Tongue (tissue), 2 donors: Measurements from ENCODE around the gene EPHB1. TPM values are rescaled to one million over a fixed set of nuclear protein-coding genes. Genes with fewer than 3 reads are reported as not detected.
"Not testable (repeated sequence)": the region's sequence is repeated elsewhere in the genome, so short reads cannot be mapped to it uniquely, and the experiment has no call there.

Experiments used
- DNase-seq: peaks from one replicate; pipeline ENCODE4 v3.0.0-alpha.2; 2015
- total RNA-seq: library from RNA; depleted of rRNA; stranded (reverse); fragments of >200 nt; gene quantifications from one replicate; pipeline ENCODE4 v1.2.3, GENCODE V29; 2014

The EPHB1 gene
- total RNA-seq, 1 donor from 2014 or later = 13.3 TPM

- DNase-seq = not testable (repeated sequence)
Observed at GRCh38 chr3:135005616-135006015, 210.6 kb downstream of the EPHB1 start.

- DNase-seq = no peak
Observed at GRCh38 chr3:135007607-135008006, 212.5 kb downstream of the EPHB1 start.

GRCh38 chr3:135008326-135008725, 213.3 kb downstream of the EPHB1 start:
- no peak for DNase-seq

- DNase-seq = no peak
Observed at GRCh38 chr3:135009014-135009413, 214.0 kb downstream of the EPHB1 start.

- no peak for DNase-seq
Observed at GRCh38 chr3:135012101-135012500, 217.0 kb downstream of the EPHB1 start.

GRCh38 chr3:135013206-135013605, 218.1 kb downstream of the EPHB1 start:
- DNase-seq = no peak

GRCh38 chr3:135014566-135014965, 219.5 kb downstream of the EPHB1 start:
- DNase-seq = no peak

- DNase-seq = no peak
Observed at GRCh38 chr3:135017003-135017893, 222.2 kb downstream of the EPHB1 start.

- DNase-seq = no peak
Observed at GRCh38 chr3:135018149-135018923, 223.3 kb downstream of the EPHB1 start.

GRCh38 chr3:135020181-135020580, 225.1 kb downstream of the EPHB1 start:
- DNase-seq = no peak

- DNase-seq = no peak
Observed at GRCh38 chr3:135023996-135024658, 229.1 kb downstream of the EPHB1 start.

- DNase-seq = not testable (repeated sequence)
Observed at GRCh38 chr3:135030768-135031615, 235.9 kb downstream of the EPHB1 start.

- DNase-seq = no peak
Observed at GRCh38 chr3:135033737-135034136, 238.7 kb downstream of the EPHB1 start.

GRCh38 chr3:135034291-135034768, 239.3 kb downstream of the EPHB1 start:
- DNase-seq = peak; percentile 7

- DNase-seq = no peak
Observed at GRCh38 chr3:135034891-135035440, 239.9 kb downstream of the EPHB1 start.

- DNase-seq = no peak
Observed at GRCh38 chr3:135038186-135038585, 243.1 kb downstream of the EPHB1 start.

GRCh38 chr3:135039536-135039935, 244.5 kb downstream of the EPHB1 start:
- not testable (repeated sequence) for DNase-seq

GRCh38 chr3:135040321-135041240, 245.5 kb downstream of the EPHB1 start:
- DNase-seq = no peak

GRCh38 chr3:135041601-135042000, 246.5 kb downstream of the EPHB1 start:
- DNase-seq = no peak

GRCh38 chr3:135047061-135047460, 252.0 kb downstream of the EPHB1 start:
- no peak for DNase-seq
